ENCODE data around the gene DCAF11. TPM values are rescaled to one million over a fixed set of nuclear protein-coding genes. Genes with fewer than 3 reads are reported as not detected.

The DCAF11 gene
- total RNA-seq, 1 donor from 2014 or later = 66.5 TPM

DNA sequence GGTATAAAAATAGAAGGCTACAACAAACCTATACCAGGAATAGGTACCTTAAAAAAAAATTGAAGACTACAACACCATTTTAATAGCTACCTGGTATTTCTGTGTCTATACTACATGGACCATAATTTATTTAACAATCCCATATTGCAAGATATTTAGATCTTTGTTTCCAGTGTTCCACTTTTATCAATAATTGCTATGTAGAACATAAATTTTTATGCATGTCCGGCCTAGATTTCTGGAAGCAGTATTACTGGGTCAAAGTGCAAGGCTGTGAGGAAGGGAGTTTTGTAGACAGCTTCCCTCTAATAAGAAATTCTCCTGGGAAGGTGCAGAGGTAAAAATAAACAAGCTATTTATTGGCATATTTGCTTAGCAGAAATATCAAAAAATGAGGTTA, 4.1 kb upstream of the DCAF11 start:
- no peaks in the 10 kb centered on the region for H3K4me1 ChIP-seq
- H3K4me3 ChIP-seq = no peak overlapping the region
- Mint-ChIP-seq H3K27ac (no peak overlapping the region), H3K4me1 (peaks cover 5% of the 10 kb centered on the region), H3K36me3 (no peaks in the 10 kb centered on the region), H3K9me3 (no peaks in the 10 kb centered on the region), H3K4me3 (no peak overlapping the region), H3K27me3 (ENCODE audit: insufficient read depth, low read depth) (peaks cover 3% of the 10 kb centered on the region)
- H3K27ac ChIP-seq = no peak overlapping the region
- H3F3A ChIP-seq (ENCODE audit: low read depth) = peaks cover 18% of the 10 kb centered on the region
- no peak for DNase-seq (ENCODE audit: low spot score)
- H3K9ac ChIP-seq = no peak overlapping the region
- no peaks in the 10 kb centered on the region for H3K36me3 ChIP-seq
- H3K9me3 ChIP-seq (ENCODE audit: low read depth) = no peaks in the 10 kb centered on the region
- peaks cover 2% of the 10 kb centered on the region for H3K79me2 ChIP-seq (ENCODE audit: low read depth)
- no peak overlapping the region for H2AFZ ChIP-seq (replicated peaks)
- no peak overlapping the region for H3K4me2 ChIP-seq
- no peaks in the 10 kb centered on the region for H3K27me3 ChIP-seq
- H4K20me1 ChIP-seq (ENCODE audit: low read depth) = no peaks in the 10 kb centered on the region
- TF ChIP-seq EZH2 (IDR thresholded peaks at IDR 0.05) (no peak), EZH2phosphoT487 (IDR thresholded peaks at IDR 0.05) (no peak)
- TF ChIP-seq, protein P1, sequence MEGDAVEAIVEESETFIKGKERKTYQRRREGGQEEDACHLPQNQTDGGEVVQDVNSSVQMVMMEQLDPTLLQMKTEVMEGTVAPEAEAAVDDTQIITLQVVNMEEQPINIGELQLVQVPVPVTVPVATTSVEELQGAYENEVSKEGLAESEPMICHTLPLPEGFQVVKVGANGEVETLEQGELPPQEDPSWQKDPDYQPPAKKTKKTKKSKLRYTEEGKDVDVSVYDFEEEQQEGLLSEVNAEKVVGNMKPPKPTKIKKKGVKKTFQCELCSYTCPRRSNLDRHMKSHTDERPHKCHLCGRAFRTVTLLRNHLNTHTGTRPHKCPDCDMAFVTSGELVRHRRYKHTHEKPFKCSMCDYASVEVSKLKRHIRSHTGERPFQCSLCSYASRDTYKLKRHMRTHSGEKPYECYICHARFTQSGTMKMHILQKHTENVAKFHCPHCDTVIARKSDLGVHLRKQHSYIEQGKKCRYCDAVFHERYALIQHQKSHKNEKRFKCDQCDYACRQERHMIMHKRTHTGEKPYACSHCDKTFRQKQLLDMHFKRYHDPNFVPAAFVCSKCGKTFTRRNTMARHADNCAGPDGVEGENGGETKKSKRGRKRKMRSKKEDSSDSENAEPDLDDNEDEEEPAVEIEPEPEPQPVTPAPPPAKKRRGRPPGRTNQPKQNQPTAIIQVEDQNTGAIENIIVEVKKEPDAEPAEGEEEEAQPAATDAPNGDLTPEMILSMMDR (IDR thresholded peaks at IDR 0.05) = no peak

DNA sequence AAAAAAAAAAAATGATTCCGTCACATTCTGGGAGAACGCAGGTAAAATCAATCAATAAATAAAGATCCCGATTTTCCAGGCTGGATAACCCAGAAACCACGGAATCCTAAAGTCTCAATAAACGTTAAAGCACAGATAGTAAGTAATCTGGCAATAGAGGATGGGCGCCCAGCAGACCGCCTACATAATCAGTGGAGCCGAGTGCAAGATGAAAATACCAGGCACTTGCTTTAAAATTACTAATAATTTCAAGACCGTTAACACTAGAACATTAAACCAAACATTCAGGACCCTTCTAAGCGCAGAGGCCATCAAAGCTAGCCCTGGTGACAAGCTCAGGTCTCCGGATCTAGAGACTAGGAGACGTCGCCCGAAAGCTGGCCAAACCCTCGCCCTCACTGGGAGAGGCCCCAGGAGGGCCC, 1.2 kb upstream of the DCAF11 start:
- peak overlapping the region; percentile 79 for H3K4me2 ChIP-seq
- H3F3A ChIP-seq (ENCODE audit: low read depth) = peaks cover 19% of the 10 kb centered on the region
- no peaks in the 10 kb centered on the region for H3K36me3 ChIP-seq
- peak overlapping the region; percentile 23 for H3K9ac ChIP-seq
- H3K27me3 ChIP-seq = no peaks in the 10 kb centered on the region
- Mint-ChIP-seq H3K4me3 (peak overlapping the region; percentile 94), H3K4me1 (peaks cover 17% of the 10 kb centered on the region), H3K9me3 (no peaks in the 10 kb centered on the region), H3K36me3 (no peaks in the 10 kb centered on the region), H3K27me3 (ENCODE audit: insufficient read depth, low read depth) (peaks cover 3% of the 10 kb centered on the region), H3K27ac (peak overlapping the region; percentile 95)
- peaks cover 6% of the 10 kb centered on the region for H3K4me1 ChIP-seq
- H3K9me3 ChIP-seq (ENCODE audit: low read depth) = no peaks in the 10 kb centered on the region
- no peaks in the 10 kb centered on the region for H4K20me1 ChIP-seq (ENCODE audit: low read depth)
- H3K27ac ChIP-seq = no peak overlapping the region
- no peak for DNase-seq (ENCODE audit: low spot score)
- H3K4me3 ChIP-seq = peak overlapping the region; percentile 61
- H2AFZ ChIP-seq (replicated peaks) = peak overlapping the region; percentile 79
- H3K79me2 ChIP-seq (ENCODE audit: low read depth) = peaks cover 13% of the 10 kb centered on the region
- no peak for TF ChIP-seq EZH2 (IDR thresholded peaks at IDR 0.05)
- TF ChIP-seq, protein P1 (IDR thresholded peaks at IDR 0.05) = no peak
- TF ChIP-seq EZH2phosphoT487 (IDR thresholded peaks at IDR 0.05) = no peak

DNA sequence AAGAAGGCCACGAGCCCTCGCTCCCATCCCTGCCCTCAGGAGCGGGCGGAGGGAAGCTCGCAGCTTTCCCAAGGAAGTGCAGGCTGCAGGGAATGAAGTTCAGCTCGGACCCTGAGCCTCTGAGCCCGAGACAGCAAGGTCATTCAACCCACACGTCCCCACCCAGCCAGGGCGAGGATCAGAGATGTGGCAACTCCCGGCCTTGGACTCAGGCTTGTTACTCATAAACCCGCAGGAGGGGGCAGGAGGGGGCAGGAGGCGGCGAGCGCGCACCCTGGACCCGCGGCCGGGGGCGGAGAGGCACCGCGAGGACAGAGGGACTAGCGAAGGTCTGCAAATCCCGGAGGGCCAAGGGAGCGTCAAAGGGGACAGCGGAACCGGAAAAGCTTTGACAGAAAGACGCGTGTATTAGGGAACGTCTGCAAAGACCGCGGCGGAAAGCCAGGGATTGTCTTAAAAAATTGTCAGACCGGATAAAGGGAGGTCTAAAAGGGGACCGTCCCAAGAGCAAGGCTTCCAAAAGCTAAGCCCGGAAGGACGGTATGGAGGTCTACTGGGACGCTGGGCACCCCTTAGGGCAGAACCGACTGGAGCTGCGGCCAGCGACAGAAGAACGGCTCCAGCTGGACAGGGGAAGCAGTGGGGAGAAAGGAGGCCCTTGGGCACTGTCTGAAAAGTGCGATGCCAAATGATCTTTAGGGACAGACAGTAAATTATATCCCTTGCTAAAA, 611 bp upstream of the DCAF11 start:
- peak overlapping the region; percentile 94 for H3K4me3 Mint-ChIP-seq
- H3K36me3 Mint-ChIP-seq = peaks cover 5% of the 10 kb centered on the region
- peak overlapping the region; percentile 79 for H2AFZ ChIP-seq (replicated peaks)
- peaks cover 3% of the 10 kb centered on the region for H3K27me3 Mint-ChIP-seq (ENCODE audit: insufficient read depth, low read depth)
- H3K27ac Mint-ChIP-seq = peak overlapping the region; percentile 95
- peak overlapping the region; percentile 61 for H3K4me3 ChIP-seq
- H3F3A ChIP-seq (ENCODE audit: low read depth) = peaks cover 19% of the 10 kb centered on the region
- no peaks in the 10 kb centered on the region for H3K36me3 ChIP-seq
- no peaks in the 10 kb centered on the region for H3K9me3 Mint-ChIP-seq
- H4K20me1 ChIP-seq (ENCODE audit: low read depth) = no peaks in the 10 kb centered on the region
- peaks cover 6% of the 10 kb centered on the region for H3K4me1 ChIP-seq
- H3K4me2 ChIP-seq = peak overlapping the region; percentile 79
- peaks cover 15% of the 10 kb centered on the region for H3K4me1 Mint-ChIP-seq
- no peaks in the 10 kb centered on the region for H3K27me3 ChIP-seq
- H3K9me3 ChIP-seq (ENCODE audit: low read depth) = no peaks in the 10 kb centered on the region
- H3K27ac ChIP-seq = peak overlapping the region; percentile 65
- no peak for TF ChIP-seq EZH2phosphoT487 (IDR thresholded peaks at IDR 0.05)
- TF ChIP-seq, protein P1 (IDR thresholded peaks at IDR 0.05) = no peak
- TF ChIP-seq EZH2 (IDR thresholded peaks at IDR 0.05) = no peak
- H3K9ac ChIP-seq = peak overlapping the region; percentile 23
- peak; percentile 92 for DNase-seq (ENCODE audit: low spot score)
- H3K79me2 ChIP-seq (ENCODE audit: low read depth) = peaks cover 13% of the 10 kb centered on the region

Data from neural progenitor cell (in vitro differentiated cells).